GM12892 (cell line): ENCODE results near the gene AKT3.
A peak's percentile ranks its signal among the peaks of the same experiment; 100 is the strongest.

Experiments
- DNase-seq: peaks from one replicate; pipeline ENCODE4 v3.0.0; 2011; ENCODE audit not compliant: insufficient read length
- FAIRE-seq: peaks from 2 replicates; lab custom pipeline; 2011; peaks lifted over from hg19 to GRCh38; lab: Jason Lieb, UNC
- POLR2A ChIP-seq: IDR thresholded peaks from 2 replicates; pipeline ENCODE4 v1.6.1; 2011; ENCODE audit warnings: low read depth, low read length, control low read depth
- POLR2AphosphoS5 ChIP-seq: IDR thresholded peaks from 2 replicates; pipeline ENCODE4 v1.6.1; 2011; ENCODE audit warnings: low read depth, low read length, control low read depth
- TAF1 ChIP-seq: IDR thresholded peaks from 2 replicates; pipeline ENCODE4 v1.6.1; 2011; ENCODE audit warnings: low read depth, mild to moderate bottlenecking, control low read depth, low read length, borderline replicate concordance

The AKT3 gene

GRCh38 chr1:243568793-243569192, 281.2 kb downstream of the AKT3 start:
- no peak for TF ChIP-seq TAF1
- no peak for TF ChIP-seq POLR2AphosphoS5
- TF ChIP-seq POLR2A: no peak
- no peak for FAIRE-seq
- DNase-seq: no peak

- no peak for FAIRE-seq
- DNase-seq: no peak
- TF ChIP-seq POLR2A (no peak), TAF1 (no peak), POLR2AphosphoS5 (no peak)
Observed at GRCh38 chr1:243564814-243565213, 285.2 kb downstream of the AKT3 start.

- TF ChIP-seq TAF1: no peak
- TF ChIP-seq POLR2AphosphoS5: no peak
- no peak for TF ChIP-seq POLR2A
- no peak for FAIRE-seq
- DNase-seq: no peak
Observed at GRCh38 chr1:243563732-243564131, 286.3 kb downstream of the AKT3 start.

GRCh38 chr1:243562473-243562872, 287.6 kb downstream of the AKT3 start:
- DNase-seq: no peak
- no peak for FAIRE-seq
- TF ChIP-seq POLR2AphosphoS5 (no peak), POLR2A (no peak), TAF1 (no peak)

GRCh38 chr1:243561588-243562319, 288.3 kb downstream of the AKT3 start:
- no peak for TF ChIP-seq POLR2AphosphoS5
- TF ChIP-seq POLR2A: no peak
- TF ChIP-seq TAF1: no peak
- no peak for DNase-seq
- no peak for FAIRE-seq

GRCh38 chr1:243559575-243560162, 290.4 kb downstream of the AKT3 start:
- DNase-seq (no peak), FAIRE-seq (peak; percentile 5)
- TF ChIP-seq TAF1 (no peak), POLR2AphosphoS5 (no peak), POLR2A (no peak)

GRCh38 chr1:243558576-243558975, 291.5 kb downstream of the AKT3 start:
- TF ChIP-seq POLR2A (no peak), TAF1 (no peak), POLR2AphosphoS5 (no peak)
- DNase-seq (no peak), FAIRE-seq (no peak)

- FAIRE-seq (no peak), DNase-seq (no peak)
- TF ChIP-seq POLR2AphosphoS5 (no peak), POLR2A (no peak), TAF1 (no peak)
Observed at GRCh38 chr1:243557866-243558265, 292.2 kb downstream of the AKT3 start.

GRCh38 chr1:243554686-243555085, 295.4 kb downstream of the AKT3 start:
- DNase-seq (no peak), FAIRE-seq (no peak)
- no peak for TF ChIP-seq POLR2AphosphoS5
- TF ChIP-seq POLR2A: no peak
- no peak for TF ChIP-seq TAF1

GRCh38 chr1:243553090-243553489, 297.0 kb downstream of the AKT3 start:
- FAIRE-seq (no peak), DNase-seq (no peak)
- no peak for TF ChIP-seq TAF1
- TF ChIP-seq POLR2AphosphoS5: no peak
- TF ChIP-seq POLR2A: no peak

- TF ChIP-seq POLR2A (no peak), POLR2AphosphoS5 (no peak), TAF1 (no peak)
- FAIRE-seq: no peak
- DNase-seq: no peak
Observed at GRCh38 chr1:243550276-243550675, 299.8 kb downstream of the AKT3 start.

GRCh38 chr1:243549791-243550190, 300.3 kb downstream of the AKT3 start:
- no peak for FAIRE-seq
- no peak for DNase-seq
- no peak for TF ChIP-seq TAF1
- no peak for TF ChIP-seq POLR2AphosphoS5
- no peak for TF ChIP-seq POLR2A

- TF ChIP-seq POLR2AphosphoS5: no peak
- DNase-seq (no peak), FAIRE-seq (no peak)
Observed at GRCh38 chr1:243549108-243549507, 300.9 kb downstream of the AKT3 start.

GRCh38 chr1:243548516-243548915, 301.5 kb downstream of the AKT3 start:
- DNase-seq (no peak), FAIRE-seq (no peak)
- TF ChIP-seq POLR2AphosphoS5 (no peak), POLR2A (no peak), TAF1 (no peak)
